Measurements from ENCODE around the gene DEDD. TPM values are rescaled to one million over a fixed set of nuclear protein-coding genes. Genes with fewer than 3 reads are reported as not detected.
A peak's percentile ranks its signal among the peaks of the same experiment; 100 is the strongest.

Gene DEDD
- total and polyA plus RNA-seq, 8 donors = 25.8 to 55.8 (median 50.2) TPM

- H3K36me3 ChIP-seq = peaks cover 0 to 40% of the 10 kb centered on the region in 2 donors
- DNase-seq = no peak
- intact Hi-C loops (cut with DNase I) = no loop called here
- no peak for ATAC-seq
- peak overlapping the region in 1 of 2 donors; percentile 97 for H3K27ac ChIP-seq
- no peak for TF ChIP-seq CTCF (IDR thresholded peaks at IDR 0.05)
- no peak overlapping the region for H3K4me3 ChIP-seq
- H3K4me1 ChIP-seq = peaks cover 8 to 75% of the 10 kb centered on the region in 2 donors
- no peaks in the 10 kb centered on the region for H3K27me3 ChIP-seq
- H3K9me3 ChIP-seq = no peaks in the 10 kb centered on the region
Observed at GRCh38 chr1:161130266-161130665, 2.2 kb downstream of the DEDD start.

GRCh38 chr1:161128591-161129420 lies 3.7 kb downstream of the DEDD start:
- no peak for ATAC-seq
- no peak for TF ChIP-seq CTCF (IDR thresholded peaks at IDR 0.05)
- Histone ChIP-seq H3K27me3 (no peaks in the 10 kb centered on the region), H3K4me1 (peaks cover 6 to 65% of the 10 kb centered on the region in 2 donors), H3K4me3 (no peak overlapping the region), H3K9me3 (no peaks in the 10 kb centered on the region), H3K36me3 (peaks cover 6 to 54% of the 10 kb centered on the region in 2 donors), H3K27ac (peak overlapping the region in 1 of 2 donors; percentile 11)
- intact Hi-C loops (cut with DNase I) = no loop called here
- DNase-seq = no peak

- peaks cover 5 to 65% of the 10 kb centered on the region in 2 donors for H3K4me1 ChIP-seq
- peak overlapping the region in 1 of 2 donors; percentile 62 for H3K27ac ChIP-seq
Observed at GRCh38 chr1:161127649-161128048, 4.8 kb downstream of the DEDD start.

GRCh38 chr1:161122967-161123366 lies 9.5 kb downstream of the DEDD start:
- H3K4me3 ChIP-seq = no peak overlapping the region

More at GRCh38 chr1:161127649-161128048, 4.8 kb downstream of the DEDD start:
- ATAC-seq (no peak), DNase-seq (no peak)
- peaks cover 7 to 66% of the 10 kb centered on the region in 2 donors for H3K36me3 ChIP-seq
- H3K27me3 ChIP-seq = no peaks in the 10 kb centered on the region
- no peak for TF ChIP-seq CTCF (IDR thresholded peaks at IDR 0.05)
- no peaks in the 10 kb centered on the region for H3K9me3 ChIP-seq
- H3K4me3 ChIP-seq = no peak overlapping the region
- intact Hi-C loops (cut with DNase I) = no loop called here

More at GRCh38 chr1:161122967-161123366, 9.5 kb downstream of the DEDD start:
- Histone ChIP-seq H3K9me3 (no peaks in the 10 kb centered on the region), H3K36me3 (peaks cover 7 to 81% of the 10 kb centered on the region in 2 donors), H3K4me1 (peaks cover 10 to 68% of the 10 kb centered on the region in 2 donors), H3K27me3 (no peaks in the 10 kb centered on the region), H3K27ac (no peak overlapping the region)
- intact Hi-C loops (cut with DNase I) = no loop called here
- no peak for ATAC-seq
- DNase-seq = no peak
- TF ChIP-seq CTCF (IDR thresholded peaks at IDR 0.05) = no peak
